ENCODE results near the gene ATXN1L. TPM values are rescaled to one million over a fixed set of nuclear protein-coding genes. Genes with fewer than 3 reads are reported as not detected.
A peak's percentile ranks its signal among the peaks of the same experiment; 100 is the strongest.

The ATXN1L gene
- total and polyA plus RNA-seq, 4 donors = 5.7 to 15.0 (median 8.5) TPM

- peak in 1 of 2 donors; percentile 16 for TF ChIP-seq RXRA (IDR thresholded peaks at IDR 0.05)
- TF ChIP-seq, protein P1, sequence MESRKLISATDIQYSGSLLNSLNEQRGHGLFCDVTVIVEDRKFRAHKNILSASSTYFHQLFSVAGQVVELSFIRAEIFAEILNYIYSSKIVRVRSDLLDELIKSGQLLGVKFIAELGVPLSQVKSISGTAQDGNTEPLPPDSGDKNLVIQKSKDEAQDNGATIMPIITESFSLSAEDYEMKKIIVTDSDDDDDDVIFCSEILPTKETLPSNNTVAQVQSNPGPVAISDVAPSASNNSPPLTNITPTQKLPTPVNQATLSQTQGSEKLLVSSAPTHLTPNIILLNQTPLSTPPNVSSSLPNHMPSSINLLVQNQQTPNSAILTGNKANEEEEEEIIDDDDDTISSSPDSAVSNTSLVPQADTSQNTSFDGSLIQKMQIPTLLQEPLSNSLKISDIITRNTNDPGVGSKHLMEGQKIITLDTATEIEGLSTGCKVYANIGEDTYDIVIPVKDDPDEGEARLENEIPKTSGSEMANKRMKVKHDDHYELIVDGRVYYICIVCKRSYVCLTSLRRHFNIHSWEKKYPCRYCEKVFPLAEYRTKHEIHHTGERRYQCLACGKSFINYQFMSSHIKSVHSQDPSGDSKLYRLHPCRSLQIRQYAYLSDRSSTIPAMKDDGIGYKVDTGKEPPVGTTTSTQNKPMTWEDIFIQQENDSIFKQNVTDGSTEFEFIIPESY (IDR thresholded peaks at IDR 0.05) = no peak
- peak; percentile 78 to 83 for TF ChIP-seq RAD21 (IDR thresholded peaks at IDR 0.05)
- no peak for TF ChIP-seq FOXA1 (IDR thresholded peaks at IDR 0.05)
- TF ChIP-seq CTCF (IDR thresholded peaks at IDR 0.05; ENCODE audit: low read depth, low read length, missing input control) = peak; percentile 95
- peak; percentile 11 to 30 for TF ChIP-seq HNF4A (conservative IDR thresholded peaks at IDR 0.05)
- TF ChIP-seq ATF3 (IDR thresholded peaks at IDR 0.05) = no peak
- no peak for TF ChIP-seq HNF4G (IDR thresholded peaks at IDR 0.05)
- no peak for TF ChIP-seq NR2F2 (IDR thresholded peaks at IDR 0.05)
- no peak for TF ChIP-seq EGR1 (IDR thresholded peaks at IDR 0.05; ENCODE audit: low read depth in 2 of 2)
- no peak for TF ChIP-seq FOXA2 (IDR thresholded peaks at IDR 0.05)
- no peak for TF ChIP-seq MAX (IDR thresholded peaks at IDR 0.05)
- no peak for TF ChIP-seq YY1 (IDR thresholded peaks at IDR 0.05)
- TF ChIP-seq, protein P2, sequence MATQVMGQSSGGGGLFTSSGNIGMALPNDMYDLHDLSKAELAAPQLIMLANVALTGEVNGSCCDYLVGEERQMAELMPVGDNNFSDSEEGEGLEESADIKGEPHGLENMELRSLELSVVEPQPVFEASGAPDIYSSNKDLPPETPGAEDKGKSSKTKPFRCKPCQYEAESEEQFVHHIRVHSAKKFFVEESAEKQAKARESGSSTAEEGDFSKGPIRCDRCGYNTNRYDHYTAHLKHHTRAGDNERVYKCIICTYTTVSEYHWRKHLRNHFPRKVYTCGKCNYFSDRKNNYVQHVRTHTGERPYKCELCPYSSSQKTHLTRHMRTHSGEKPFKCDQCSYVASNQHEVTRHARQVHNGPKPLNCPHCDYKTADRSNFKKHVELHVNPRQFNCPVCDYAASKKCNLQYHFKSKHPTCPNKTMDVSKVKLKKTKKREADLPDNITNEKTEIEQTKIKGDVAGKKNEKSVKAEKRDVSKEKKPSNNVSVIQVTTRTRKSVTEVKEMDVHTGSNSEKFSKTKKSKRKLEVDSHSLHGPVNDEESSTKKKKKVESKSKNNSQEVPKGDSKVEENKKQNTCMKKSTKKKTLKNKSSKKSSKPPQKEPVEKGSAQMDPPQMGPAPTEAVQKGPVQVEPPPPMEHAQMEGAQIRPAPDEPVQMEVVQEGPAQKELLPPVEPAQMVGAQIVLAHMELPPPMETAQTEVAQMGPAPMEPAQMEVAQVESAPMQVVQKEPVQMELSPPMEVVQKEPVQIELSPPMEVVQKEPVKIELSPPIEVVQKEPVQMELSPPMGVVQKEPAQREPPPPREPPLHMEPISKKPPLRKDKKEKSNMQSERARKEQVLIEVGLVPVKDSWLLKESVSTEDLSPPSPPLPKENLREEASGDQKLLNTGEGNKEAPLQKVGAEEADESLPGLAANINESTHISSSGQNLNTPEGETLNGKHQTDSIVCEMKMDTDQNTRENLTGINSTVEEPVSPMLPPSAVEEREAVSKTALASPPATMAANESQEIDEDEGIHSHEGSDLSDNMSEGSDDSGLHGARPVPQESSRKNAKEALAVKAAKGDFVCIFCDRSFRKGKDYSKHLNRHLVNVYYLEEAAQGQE (IDR thresholded peaks at IDR 0.05) = no peak
- TF ChIP-seq GABPA (IDR thresholded peaks at IDR 0.05 in 1 of 2, conservative IDR thresholded peaks at IDR 0.05 in 1 of 2) = no peak
- no peak for TF ChIP-seq SP1 (IDR thresholded peaks at IDR 0.05)
- TF ChIP-seq JUND (IDR thresholded peaks at IDR 0.05) = no peak
- no peak for TF ChIP-seq TAF1 (conservative IDR thresholded peaks at IDR 0.05)
- WGBS = 5% methylated on average over 9 of the region's 9 CpGs
- peak overlapping the region in 1 of 2 donors; percentile 35 for H3K27ac ChIP-seq (ENCODE audit: low read depth in 1 of 2, low read length in 2 of 2)
- peak overlapping the region in 2 of 3 donors; percentile 79 to 86 for H3K4me3 ChIP-seq (ENCODE audit: low read depth in 1 of 3, low read length in 3 of 3)
- peak overlapping the region in 1 of 2 donors; percentile 25 for H3K9ac ChIP-seq (ENCODE audit: low read depth in 1 of 2, low read length in 2 of 2)
- H3K27me3 ChIP-seq (ENCODE audit: control insufficient read depth in 4 of 4, insufficient read depth in 4 of 4, low read length in 3 of 4) = no peaks in the 10 kb centered on the region
- H3K36me3 ChIP-seq (ENCODE audit: control insufficient read depth in 4 of 4, insufficient read depth in 3 of 4, low read depth in 1 of 4, low read length in 3 of 4) = peaks cover 0 to 4% (median 2%) of the 10 kb centered on the region in 4 donors
- H3K4me1 ChIP-seq (ENCODE audit: control insufficient read depth in 4 of 4, insufficient read depth in 4 of 4, low read length in 3 of 4) = peaks cover 4 to 32% (median 18%) of the 10 kb centered on the region in 4 donors
- peak; percentile 71 for DNase-seq (ENCODE audit: low spot score)
- H3K9me3 ChIP-seq (ENCODE audit: control insufficient read depth in 4 of 4, low read length in 3 of 4) = no peaks in the 10 kb centered on the region
Observed at GRCh38 chr16:71882505-71883167, 36.9 kb downstream of the ATXN1L start.
